ENCODE data around the gene NFIB.

DNA sequence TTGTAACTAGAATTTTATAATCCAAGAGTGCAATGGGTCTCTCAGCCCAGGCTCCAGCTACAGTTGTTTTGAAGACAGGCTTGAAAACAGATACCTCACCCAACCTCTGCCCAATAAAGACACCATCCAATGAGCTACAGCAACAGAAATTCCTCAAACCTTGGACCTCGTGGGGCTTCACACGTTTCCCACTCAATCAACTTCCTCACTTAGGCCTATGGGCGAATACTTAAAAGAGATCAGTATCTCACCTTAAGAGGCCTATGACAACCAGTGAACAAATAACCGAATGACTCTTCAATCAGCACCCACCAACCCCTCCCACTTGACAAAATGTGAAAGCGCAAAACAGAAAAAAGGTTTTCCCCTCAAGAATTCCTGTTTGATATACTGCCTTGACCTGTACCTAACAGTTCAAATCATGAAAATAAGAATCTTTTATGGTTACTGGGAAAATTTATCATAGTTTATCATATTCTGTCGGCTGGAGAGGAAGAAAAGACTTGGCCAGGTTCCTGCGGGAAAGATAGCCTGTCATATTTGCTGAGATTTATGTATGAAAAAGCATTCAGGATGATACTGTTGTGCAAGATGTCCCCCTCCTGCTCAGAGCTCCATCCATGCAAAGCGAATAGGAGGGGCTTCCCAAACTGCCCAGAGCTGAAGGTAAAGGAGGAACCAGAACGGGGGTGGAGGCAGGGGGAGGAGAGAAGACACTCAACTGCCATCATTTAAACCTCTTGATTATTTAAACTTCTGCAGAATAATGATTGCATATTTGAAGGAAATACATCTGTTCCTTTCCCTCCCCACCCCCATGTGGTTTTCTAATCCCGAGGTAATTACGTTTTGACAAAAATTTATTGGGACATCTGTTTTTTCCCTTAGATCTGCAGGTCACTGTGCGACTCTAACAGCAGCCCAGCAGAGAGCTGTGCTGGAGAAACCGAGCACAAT lies 256.3 kb downstream of the NFIB start:
- TF ChIP-seq, protein P1, sequence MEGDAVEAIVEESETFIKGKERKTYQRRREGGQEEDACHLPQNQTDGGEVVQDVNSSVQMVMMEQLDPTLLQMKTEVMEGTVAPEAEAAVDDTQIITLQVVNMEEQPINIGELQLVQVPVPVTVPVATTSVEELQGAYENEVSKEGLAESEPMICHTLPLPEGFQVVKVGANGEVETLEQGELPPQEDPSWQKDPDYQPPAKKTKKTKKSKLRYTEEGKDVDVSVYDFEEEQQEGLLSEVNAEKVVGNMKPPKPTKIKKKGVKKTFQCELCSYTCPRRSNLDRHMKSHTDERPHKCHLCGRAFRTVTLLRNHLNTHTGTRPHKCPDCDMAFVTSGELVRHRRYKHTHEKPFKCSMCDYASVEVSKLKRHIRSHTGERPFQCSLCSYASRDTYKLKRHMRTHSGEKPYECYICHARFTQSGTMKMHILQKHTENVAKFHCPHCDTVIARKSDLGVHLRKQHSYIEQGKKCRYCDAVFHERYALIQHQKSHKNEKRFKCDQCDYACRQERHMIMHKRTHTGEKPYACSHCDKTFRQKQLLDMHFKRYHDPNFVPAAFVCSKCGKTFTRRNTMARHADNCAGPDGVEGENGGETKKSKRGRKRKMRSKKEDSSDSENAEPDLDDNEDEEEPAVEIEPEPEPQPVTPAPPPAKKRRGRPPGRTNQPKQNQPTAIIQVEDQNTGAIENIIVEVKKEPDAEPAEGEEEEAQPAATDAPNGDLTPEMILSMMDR (conservative IDR thresholded peaks at IDR 0.05; ENCODE audit: low read length) = no peak
- no peak for TF ChIP-seq EZH2phosphoT487 (IDR thresholded peaks at IDR 0.05; ENCODE audit: borderline replicate concordance)
